ENCODE results near the gene CLIP2.

DNA sequence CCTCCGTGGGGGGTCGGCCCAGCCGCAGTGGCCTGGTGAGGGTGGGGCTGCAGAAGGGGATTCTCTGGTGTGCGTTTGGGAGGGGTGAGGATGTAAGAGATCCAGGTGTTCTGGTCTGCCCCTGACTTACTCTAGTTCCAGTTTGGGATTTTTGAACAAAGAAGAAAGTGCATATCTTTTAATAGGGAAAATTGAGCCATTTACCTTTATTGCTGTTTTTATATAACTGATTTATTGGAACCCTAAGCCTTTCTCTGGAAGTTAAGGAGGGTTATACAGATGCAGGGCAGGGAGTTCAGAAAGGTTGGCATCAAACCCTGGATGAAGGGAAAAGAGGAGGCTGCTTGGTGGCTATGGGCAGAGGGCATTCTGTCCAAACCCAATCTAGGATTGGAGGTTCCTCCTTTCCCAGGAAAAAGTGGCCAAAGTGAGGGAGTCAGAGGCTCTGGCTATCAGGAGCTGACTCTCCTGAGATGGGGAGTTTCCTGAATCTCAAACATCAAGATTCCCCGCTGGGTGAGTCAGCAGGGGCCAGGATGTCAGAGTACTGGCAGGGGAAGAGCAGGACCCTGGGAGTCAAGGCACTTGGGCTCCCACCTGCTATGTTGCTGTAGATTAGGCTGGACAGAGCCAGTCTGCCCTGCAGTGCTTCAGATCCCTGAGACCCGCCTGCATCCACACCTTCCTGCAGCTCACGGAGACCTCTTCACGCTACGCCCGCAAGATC, 67.5 kb downstream of the CLIP2 start:
- TF ChIP-seq, protein P1, sequence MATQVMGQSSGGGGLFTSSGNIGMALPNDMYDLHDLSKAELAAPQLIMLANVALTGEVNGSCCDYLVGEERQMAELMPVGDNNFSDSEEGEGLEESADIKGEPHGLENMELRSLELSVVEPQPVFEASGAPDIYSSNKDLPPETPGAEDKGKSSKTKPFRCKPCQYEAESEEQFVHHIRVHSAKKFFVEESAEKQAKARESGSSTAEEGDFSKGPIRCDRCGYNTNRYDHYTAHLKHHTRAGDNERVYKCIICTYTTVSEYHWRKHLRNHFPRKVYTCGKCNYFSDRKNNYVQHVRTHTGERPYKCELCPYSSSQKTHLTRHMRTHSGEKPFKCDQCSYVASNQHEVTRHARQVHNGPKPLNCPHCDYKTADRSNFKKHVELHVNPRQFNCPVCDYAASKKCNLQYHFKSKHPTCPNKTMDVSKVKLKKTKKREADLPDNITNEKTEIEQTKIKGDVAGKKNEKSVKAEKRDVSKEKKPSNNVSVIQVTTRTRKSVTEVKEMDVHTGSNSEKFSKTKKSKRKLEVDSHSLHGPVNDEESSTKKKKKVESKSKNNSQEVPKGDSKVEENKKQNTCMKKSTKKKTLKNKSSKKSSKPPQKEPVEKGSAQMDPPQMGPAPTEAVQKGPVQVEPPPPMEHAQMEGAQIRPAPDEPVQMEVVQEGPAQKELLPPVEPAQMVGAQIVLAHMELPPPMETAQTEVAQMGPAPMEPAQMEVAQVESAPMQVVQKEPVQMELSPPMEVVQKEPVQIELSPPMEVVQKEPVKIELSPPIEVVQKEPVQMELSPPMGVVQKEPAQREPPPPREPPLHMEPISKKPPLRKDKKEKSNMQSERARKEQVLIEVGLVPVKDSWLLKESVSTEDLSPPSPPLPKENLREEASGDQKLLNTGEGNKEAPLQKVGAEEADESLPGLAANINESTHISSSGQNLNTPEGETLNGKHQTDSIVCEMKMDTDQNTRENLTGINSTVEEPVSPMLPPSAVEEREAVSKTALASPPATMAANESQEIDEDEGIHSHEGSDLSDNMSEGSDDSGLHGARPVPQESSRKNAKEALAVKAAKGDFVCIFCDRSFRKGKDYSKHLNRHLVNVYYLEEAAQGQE (IDR thresholded peaks at IDR 0.05; ENCODE audit: insufficient read depth in 1 of 2, low read depth in 2 of 2, low read length in 2 of 2): no peak
- TF ChIP-seq SIN3A (IDR thresholded peaks at IDR 0.05; ENCODE audit: borderline replicate concordance, insufficient read depth, low read length) (no peak), TAF1 (IDR thresholded peaks at IDR 0.05; ENCODE audit: borderline replicate concordance, insufficient read depth, low read length) (no peak), POLR2AphosphoS5 (IDR thresholded peaks at IDR 0.05; ENCODE audit: low read depth, low read length) (no peak)
